Measurements from ENCODE around the gene DLG2. TPM values are rescaled to one million over a fixed set of nuclear protein-coding genes. Genes with fewer than 3 reads are reported as not detected.

Gene DLG2
- total and polyA plus RNA-seq, 2 of the 4 experiments (the other 2 are of a cell fraction): 0.31 to 0.36 TPM

DNA sequence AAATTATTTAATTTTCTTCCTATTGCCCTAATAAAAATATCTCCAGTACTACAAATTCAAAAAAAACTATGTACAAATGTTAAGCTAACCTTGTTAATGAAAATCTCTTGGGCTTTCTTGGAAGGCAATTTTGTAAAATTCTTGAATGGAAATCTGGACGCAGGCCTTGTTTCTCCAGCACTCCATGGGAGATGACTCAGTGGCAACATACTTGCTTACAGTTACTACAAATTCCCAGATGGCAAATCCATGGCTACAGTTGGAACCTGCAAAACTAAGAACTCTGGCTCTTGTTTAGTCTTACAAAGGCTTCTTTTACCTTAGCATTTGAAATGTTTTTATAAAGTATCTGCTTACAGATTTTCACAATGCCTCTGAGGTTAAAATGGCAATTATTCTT lies 725.2 kb downstream of the DLG2 start:
- Histone ChIP-seq H3K56ac (ENCODE audit: extremely low read depth, insufficient read depth, low read length) (no peak overlapping the region), H3K27me3 (ENCODE audit: control insufficient read depth, insufficient read depth, low read length) (no peaks in the 10 kb centered on the region), H2BK120ac (ENCODE audit: low read depth, low read length) (no peak overlapping the region), H4K91ac (ENCODE audit: insufficient read depth, low read depth, low read length) (no peak overlapping the region), H3K4me1 (ENCODE audit: control insufficient read depth, insufficient read depth, low read length) (no peaks in the 10 kb centered on the region; the same call in 1 of the 2 replicates), H4K20me1 (ENCODE audit: insufficient read depth, low read length) (no peaks in the 10 kb centered on the region), H3K14ac (replicated peaks; ENCODE audit: low read depth, low read length) (no peak overlapping the region), H3K9me3 (ENCODE audit: control insufficient read depth, insufficient read depth, low read length) (no peaks in the 10 kb centered on the region), H2BK15ac (ENCODE audit: low read depth, low read length) (no peak overlapping the region), H3K23ac (ENCODE audit: low read depth, low read length) (no peak overlapping the region), H2AK9ac (replicated peaks; ENCODE audit: low read depth, low read length, poor library complexity) (no peak overlapping the region), H3K18ac (ENCODE audit: low read depth, low read length) (no peak overlapping the region), H4K5ac (ENCODE audit: low read depth, low read length) (no peak overlapping the region), H3K4me2 (ENCODE audit: low read depth, low read length) (no peak overlapping the region), H4K8ac (ENCODE audit: low read depth in 2 of 2, low read length in 2 of 2) (no peak overlapping the region), H2AK5ac (ENCODE audit: low read depth, low read length) (no peak overlapping the region), H3K4ac (ENCODE audit: low read depth, low read length) (no peak overlapping the region), H3K4me3 (ENCODE audit: insufficient read depth, low read depth, low read length) (no peak overlapping the region), H2BK5ac (ENCODE audit: low read depth, low read length, poor library complexity, severe bottlenecking) (no peak overlapping the region), H3K36me3 (ENCODE audit: control insufficient read depth, insufficient read depth, low read length) (no peaks in the 10 kb centered on the region), H3K9ac (ENCODE audit: low read depth, low read length) (no peak overlapping the region), H2BK20ac (ENCODE audit: low read depth, low read length) (no peak overlapping the region), H2AFZ (replicated peaks; ENCODE audit: low read length, poor library complexity) (no peak overlapping the region), H3K79me1 (ENCODE audit: low read depth in 1 of 2, low read length in 2 of 2) (no peaks in the 10 kb centered on the region), H3K9me1 (ENCODE audit: insufficient read depth, low read length) (no peaks in the 10 kb centered on the region), H3K27ac (ENCODE audit: insufficient read depth, low read length) (no peak overlapping the region)
- DNase-seq (peak; percentile 37), ATAC-seq (ENCODE audit: low read depth) (peak; percentile 44; the same call in 1 of the 2 replicates)
- intact Hi-C loops (cut with micrococcal nuclease) (no loop called here), dilution Hi-C loops (cut with HindIII; ENCODE audit: low sequenced_read_pairs, unreplicated experiment) (no loop called here), in situ Hi-C loops (cut with MboI; ENCODE audit: low sequenced_read_pairs) (no loop called here)
- ChIA-PET CTCF (no interaction called here), POLR2A (ENCODE audit: unreplicated experiment) (no interaction called here)
- no CpG with 5 or more reads among the region's 1 CpG for WGBS, 2 experiments (ENCODE audit: extremely low coverage in 2 of 2, insufficient read length in 1 of 2)
- no TSS peak for BruUV-seq (replicated peaks)
- TF ChIP-seq NFE2L2 (IDR thresholded peaks at IDR 0.05; ENCODE audit: low read depth, low read length): no peak
- TF ChIP-seq, protein P1, sequence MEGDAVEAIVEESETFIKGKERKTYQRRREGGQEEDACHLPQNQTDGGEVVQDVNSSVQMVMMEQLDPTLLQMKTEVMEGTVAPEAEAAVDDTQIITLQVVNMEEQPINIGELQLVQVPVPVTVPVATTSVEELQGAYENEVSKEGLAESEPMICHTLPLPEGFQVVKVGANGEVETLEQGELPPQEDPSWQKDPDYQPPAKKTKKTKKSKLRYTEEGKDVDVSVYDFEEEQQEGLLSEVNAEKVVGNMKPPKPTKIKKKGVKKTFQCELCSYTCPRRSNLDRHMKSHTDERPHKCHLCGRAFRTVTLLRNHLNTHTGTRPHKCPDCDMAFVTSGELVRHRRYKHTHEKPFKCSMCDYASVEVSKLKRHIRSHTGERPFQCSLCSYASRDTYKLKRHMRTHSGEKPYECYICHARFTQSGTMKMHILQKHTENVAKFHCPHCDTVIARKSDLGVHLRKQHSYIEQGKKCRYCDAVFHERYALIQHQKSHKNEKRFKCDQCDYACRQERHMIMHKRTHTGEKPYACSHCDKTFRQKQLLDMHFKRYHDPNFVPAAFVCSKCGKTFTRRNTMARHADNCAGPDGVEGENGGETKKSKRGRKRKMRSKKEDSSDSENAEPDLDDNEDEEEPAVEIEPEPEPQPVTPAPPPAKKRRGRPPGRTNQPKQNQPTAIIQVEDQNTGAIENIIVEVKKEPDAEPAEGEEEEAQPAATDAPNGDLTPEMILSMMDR (conservative IDR thresholded peaks at IDR 0.05; ENCODE audit: low read depth, low read length): no peak
- TF ChIP-seq SMC3 (IDR thresholded peaks at IDR 0.05; ENCODE audit: low read depth, low read length): no peak
- no peak for TF ChIP-seq RCOR1 (IDR thresholded peaks at IDR 0.05; ENCODE audit: insufficient replicate concordance, low read length)

Measured in IMR-90 (cell line).